WI38 (cell line): ENCODE results near the gene CPNE7.

ENCODE experiments used
- H3K4me3 ChIP-seq: 2 replicates; pipeline ENCODE4 v1.5.1; 2011; ENCODE audit warnings: low read depth, mild to moderate bottlenecking, control low read depth, low read length
- CTCF ChIP-seq: IDR thresholded peaks from 2 replicates; pipeline ENCODE4 v1.5.1; 2012; ENCODE audit warnings: low read depth, mild to moderate bottlenecking, control low read depth, low read length

The CPNE7 gene

GRCh38 chr16:89555780-89556179 is 19.8 kb upstream of the CPNE7 start:
- H3K4me3 ChIP-seq = no peak overlapping the region
- no peak for TF ChIP-seq CTCF

- peak; percentile 85 for TF ChIP-seq CTCF
- H3K4me3 ChIP-seq = no peak overlapping the region
Observed at GRCh38 chr16:89556750-89557689, 18.5 kb upstream of the CPNE7 start.

- no peak for TF ChIP-seq CTCF
- no peak overlapping the region for H3K4me3 ChIP-seq
Observed at GRCh38 chr16:89557690-89558490, 17.7 kb upstream of the CPNE7 start.

GRCh38 chr16:89560378-89561141 is 15.0 kb upstream of the CPNE7 start, which contains the start of gene RPL13:
RPL13 (plus strand) TSS chr16:89560682; CDS start chr16:89560960, 278 bp downstream.
- TF ChIP-seq CTCF = no peak
- H3K4me3 ChIP-seq = peak within 1 kb of the TSS; percentile 87

GRCh38 chr16:89561142-89561883 is 14.2 kb upstream of the CPNE7 start:
- H3K4me3 ChIP-seq = peak overlapping the region; percentile 87
- no peak for TF ChIP-seq CTCF

GRCh38 chr16:89561884-89562599 is 13.5 kb upstream of the CPNE7 start:
- TF ChIP-seq CTCF = no peak
- H3K4me3 ChIP-seq = peak overlapping the region; percentile 87
